ENCODE measurements around the gene SPTLC1. TPM values are rescaled to one million over a fixed set of nuclear protein-coding genes. Genes with fewer than 3 reads are reported as not detected.
"Not testable (repeated sequence)": the region's sequence is repeated elsewhere in the genome, so short reads cannot be mapped to it uniquely, and the experiment has no call there.

SPTLC1 gene
- total RNA-seq, 2 donors from 2014 or later: 45.6 to 66.9 TPM

DNA sequence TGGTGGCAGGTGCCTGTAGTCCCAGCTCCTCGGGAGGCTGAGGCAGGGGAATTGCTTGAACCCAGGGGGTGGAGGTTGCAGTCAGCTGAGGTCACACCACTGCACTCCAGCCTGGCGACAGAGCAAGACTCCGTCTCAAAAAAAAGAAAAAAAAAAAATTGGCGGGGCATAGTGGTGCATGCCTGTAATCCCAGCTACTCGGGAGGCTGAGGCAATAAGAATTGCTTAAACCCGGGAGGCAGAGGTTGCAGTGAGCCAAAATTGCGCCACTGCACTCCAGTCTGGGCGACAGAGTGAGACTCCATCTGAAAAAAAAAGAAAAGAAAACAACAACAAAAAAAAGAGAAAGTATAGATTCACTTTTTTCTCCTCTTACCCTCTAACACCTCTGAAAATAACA is 105.0 kb downstream of the SPTLC1 start:
- ATAC-seq (replicated peaks); H3K36me3 Mint-ChIP-seq (ENCODE audit: low read depth); H3K27ac Mint-ChIP-seq; H3K4me1 Mint-ChIP-seq; H3K9me3 Mint-ChIP-seq; H3K4me3 Mint-ChIP-seq: not testable (repeated sequence)
- peaks cover 11% of the 10 kb centered on the region for H3K27me3 Mint-ChIP-seq

DNA sequence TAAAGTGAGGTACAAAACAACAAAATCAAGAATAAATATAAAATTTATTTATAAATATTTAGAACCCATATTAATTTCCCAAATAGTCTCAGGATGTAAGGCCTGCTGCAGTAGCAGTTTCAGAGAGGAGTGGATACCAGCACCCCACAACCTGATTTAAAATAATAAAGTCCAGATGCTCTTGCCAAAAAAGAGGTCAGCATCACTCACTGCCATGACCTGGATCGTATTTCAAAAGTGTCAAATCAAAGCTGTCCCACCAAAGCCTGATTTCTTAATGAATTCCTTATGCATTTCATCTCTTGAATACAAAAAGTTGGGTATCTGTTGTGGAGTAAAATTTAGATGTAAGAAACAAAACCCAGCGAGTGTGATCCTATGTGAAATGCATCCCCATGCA is 107.2 kb downstream of the SPTLC1 start:
- Mint-ChIP-seq H3K27me3 (peaks cover 10% of the 10 kb centered on the region), H3K36me3 (ENCODE audit: low read depth) (no peaks in the 10 kb centered on the region), H3K4me1 (no peaks in the 10 kb centered on the region), H3K27ac (no peak overlapping the region), H3K4me3 (no peak overlapping the region), H3K9me3 (no peaks in the 10 kb centered on the region)
- no peak for ATAC-seq (replicated peaks)

DNA sequence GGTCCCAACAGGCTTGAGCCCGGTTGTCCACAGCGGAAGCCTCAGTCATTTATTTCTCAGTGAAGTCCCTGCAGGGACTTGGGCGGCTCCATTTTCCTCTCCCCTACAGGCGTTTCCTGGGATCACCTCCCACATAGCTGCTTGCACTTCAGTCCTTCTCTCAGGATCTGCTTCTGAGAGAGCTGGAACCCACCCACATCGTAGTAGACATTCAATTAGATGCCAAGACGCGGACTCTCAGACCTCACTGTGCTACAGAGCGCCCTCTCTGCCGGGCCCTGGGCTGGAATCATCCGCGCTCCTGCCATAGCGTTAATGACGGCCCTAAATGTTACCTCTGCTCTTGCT is 111.2 kb downstream of the SPTLC1 start:
- Mint-ChIP-seq H3K4me1 (no peaks in the 10 kb centered on the region), H3K27ac (no peak overlapping the region), H3K27me3 (peaks cover 9% of the 10 kb centered on the region), H3K9me3 (no peaks in the 10 kb centered on the region), H3K36me3 (ENCODE audit: low read depth) (no peaks in the 10 kb centered on the region), H3K4me3 (no peak overlapping the region)
- ATAC-seq (replicated peaks): no peak

DNA sequence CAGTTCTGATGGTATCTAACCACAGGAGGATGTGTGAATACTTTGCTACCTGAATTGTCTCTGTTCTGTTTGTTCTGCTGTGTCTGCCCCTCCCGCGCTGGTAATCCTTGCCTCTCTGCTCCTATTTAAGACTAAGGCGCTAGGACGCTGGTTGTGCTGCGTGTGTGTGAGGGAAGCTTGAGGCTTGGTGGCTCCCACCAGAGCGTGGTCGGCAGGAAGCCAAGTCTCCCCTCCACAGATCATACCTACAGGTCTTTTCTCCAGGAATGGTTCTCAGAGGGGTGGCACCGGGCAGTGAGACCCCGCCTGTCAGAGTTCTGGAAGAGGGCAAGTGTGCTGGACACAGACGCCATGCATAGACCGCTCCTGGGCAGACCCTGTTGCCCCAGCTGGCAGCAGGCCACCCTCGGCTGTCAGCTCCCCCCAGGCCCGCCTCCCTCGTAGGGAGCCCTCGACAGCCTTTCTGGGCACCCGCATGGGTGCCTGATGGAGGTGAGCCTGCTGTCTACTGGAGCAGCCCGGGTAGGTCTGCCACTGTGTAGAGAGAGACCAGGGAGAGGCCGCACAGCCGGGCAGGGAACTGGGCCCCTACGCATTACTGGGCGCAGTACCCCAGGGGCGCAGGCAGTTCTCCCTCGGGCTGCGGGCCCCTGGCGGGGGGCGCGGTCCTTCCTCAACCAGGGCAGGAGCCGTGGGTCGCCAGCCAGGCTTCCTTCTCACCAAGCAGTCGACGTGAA is 111.7 kb downstream of the SPTLC1 start:
- no peak overlapping the region for H3K4me3 Mint-ChIP-seq
- H3K36me3 Mint-ChIP-seq (ENCODE audit: low read depth): no peaks in the 10 kb centered on the region
- no peaks in the 10 kb centered on the region for H3K9me3 Mint-ChIP-seq
- no peak overlapping the region for H3K27ac Mint-ChIP-seq
- no peak for ATAC-seq (replicated peaks)
- H3K27me3 Mint-ChIP-seq: peaks cover 11% of the 10 kb centered on the region
- H3K4me1 Mint-ChIP-seq: no peaks in the 10 kb centered on the region

DNA sequence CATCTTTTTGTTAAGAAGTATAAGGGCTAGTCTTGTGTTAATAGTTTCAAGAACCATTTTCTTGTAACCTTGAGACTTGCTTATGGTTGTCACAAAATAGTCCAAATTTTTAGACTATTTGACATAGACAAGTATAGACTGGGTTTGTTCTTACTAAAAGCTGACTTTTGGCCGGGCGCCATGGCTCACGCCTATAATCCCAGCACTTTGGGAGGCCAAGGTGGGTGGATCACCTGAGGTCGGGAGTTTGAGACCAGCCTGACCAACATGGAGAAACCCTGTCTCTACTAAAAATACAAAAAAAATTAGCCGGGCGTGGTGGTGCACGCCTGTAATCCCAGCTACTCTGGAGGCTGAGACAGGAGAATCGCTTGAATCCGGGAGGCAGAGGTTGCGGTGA is 113.3 kb downstream of the SPTLC1 start:
- H3K9me3 Mint-ChIP-seq; H3K4me3 Mint-ChIP-seq; H3K36me3 Mint-ChIP-seq (ENCODE audit: low read depth); ATAC-seq (replicated peaks); H3K4me1 Mint-ChIP-seq; H3K27ac Mint-ChIP-seq: not testable (repeated sequence)
- H3K27me3 Mint-ChIP-seq: peaks cover 11% of the 10 kb centered on the region

DNA sequence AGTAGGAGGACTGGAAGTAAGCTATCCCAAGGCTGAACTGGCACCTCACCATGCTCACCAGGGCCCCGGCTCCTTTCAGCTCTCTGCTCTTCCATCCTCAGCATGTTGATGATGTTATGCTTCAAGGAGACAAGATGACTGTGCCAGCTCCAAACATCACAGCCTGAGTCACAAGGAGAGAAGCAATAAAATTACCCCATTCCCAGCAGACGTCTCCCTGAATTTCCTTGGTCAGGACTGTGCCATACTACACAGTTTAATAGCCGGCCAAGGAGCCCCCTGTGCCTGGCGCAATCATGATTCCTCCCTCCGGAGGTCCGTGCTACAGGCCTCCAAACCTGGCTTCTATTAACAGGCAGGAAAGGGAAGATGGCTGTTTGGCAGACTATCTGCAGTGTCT is 114.0 kb downstream of the SPTLC1 start:
- Mint-ChIP-seq H3K27me3 (peaks cover 11% of the 10 kb centered on the region), H3K4me3 (no peak overlapping the region), H3K4me1 (no peaks in the 10 kb centered on the region), H3K27ac (no peak overlapping the region), H3K36me3 (ENCODE audit: low read depth) (no peaks in the 10 kb centered on the region), H3K9me3 (no peaks in the 10 kb centered on the region)
- no peak for ATAC-seq (replicated peaks)

DNA sequence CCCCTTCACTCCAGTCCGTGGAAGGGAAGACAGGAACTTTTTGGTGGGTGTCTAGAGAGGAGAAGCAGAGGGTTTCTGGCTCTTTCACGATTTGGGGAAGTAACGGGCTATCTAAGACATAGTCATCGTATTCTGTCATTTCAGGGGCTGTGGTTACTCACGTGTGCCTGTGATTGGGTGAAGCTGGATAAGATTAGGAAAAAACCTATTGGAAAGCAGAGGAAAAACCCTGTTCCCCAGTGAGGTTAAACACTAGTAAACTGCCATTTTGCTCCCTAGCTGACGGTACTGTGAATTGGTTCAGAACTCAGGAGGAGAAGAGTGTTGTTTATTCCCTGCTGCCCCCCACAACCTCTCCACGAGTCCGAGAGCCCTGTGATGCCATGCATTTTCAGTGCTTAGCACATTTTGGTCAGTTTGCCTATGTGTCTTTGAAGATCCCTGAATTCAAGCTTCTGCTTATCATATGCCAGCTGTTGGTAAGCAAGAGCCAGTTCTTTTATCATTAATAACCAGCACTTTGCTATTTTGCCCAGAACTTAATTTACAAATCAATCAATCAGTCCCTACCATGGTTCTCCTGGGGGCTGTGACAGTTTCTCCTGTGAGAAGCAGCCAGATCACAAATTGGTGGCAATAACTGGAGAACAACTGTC is 120.1 kb downstream of the SPTLC1 start:
- Mint-ChIP-seq H3K4me1 (no peaks in the 10 kb centered on the region), H3K9me3 (no peaks in the 10 kb centered on the region), H3K27ac (no peak overlapping the region), H3K36me3 (ENCODE audit: low read depth) (no peaks in the 10 kb centered on the region), H3K4me3 (no peak overlapping the region), H3K27me3 (peaks cover 19% of the 10 kb centered on the region)
- no peak for ATAC-seq (replicated peaks)

DNA sequence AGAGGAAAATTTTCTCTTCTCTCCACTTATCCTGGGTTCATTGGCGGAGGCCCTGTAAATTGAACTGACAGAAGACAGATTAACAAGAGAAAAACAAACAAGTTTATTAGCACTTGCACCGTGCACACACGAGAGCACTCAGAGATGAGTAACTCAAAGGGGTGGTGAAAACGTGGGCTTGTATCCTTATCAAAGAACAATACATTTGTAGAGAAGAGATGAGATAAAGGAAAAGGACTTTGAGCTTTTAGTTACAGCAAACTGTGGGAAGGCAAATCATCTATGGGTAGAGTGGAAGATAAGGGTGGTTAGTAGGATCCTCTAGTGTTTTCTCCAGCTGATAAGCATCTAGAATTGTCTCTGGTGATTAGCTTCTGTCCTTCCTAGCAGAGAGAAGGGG is 120.8 kb downstream of the SPTLC1 start:
- Mint-ChIP-seq H3K27me3 (peaks cover 16% of the 10 kb centered on the region), H3K27ac (no peak overlapping the region), H3K4me1 (no peaks in the 10 kb centered on the region), H3K4me3 (no peak overlapping the region), H3K9me3 (no peaks in the 10 kb centered on the region), H3K36me3 (ENCODE audit: low read depth) (no peaks in the 10 kb centered on the region)
- ATAC-seq (replicated peaks): no peak

DNA sequence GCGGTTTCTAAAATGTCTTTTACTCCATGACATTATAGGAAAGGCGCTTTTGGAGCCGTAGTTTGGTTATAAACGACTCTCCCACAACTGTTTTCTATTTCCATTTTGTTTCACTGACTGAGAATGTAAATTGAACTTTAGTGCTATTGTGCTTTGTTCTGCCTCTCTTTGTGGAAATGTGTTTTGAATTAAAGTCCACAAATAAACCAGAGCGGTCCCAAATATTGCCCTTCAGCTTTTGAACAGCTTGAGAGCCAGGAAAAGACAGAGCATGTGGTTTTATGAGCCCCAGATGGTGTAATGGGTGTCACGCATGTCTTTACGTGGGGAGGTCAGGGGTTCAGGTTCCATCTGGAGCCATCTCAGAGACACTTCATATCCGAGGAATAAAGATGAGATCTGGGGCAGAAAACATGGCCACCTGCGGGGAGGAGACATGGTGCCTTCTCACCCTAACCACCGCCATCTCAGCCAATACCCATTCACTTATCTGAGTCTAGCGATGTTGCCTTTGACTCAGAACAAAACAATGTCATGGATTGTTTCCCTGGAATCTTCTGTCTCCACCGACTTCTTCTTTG is 122.7 kb downstream of the SPTLC1 start:
- H3K9me3 Mint-ChIP-seq: no peaks in the 10 kb centered on the region
- peaks cover 20% of the 10 kb centered on the region for H3K27me3 Mint-ChIP-seq
- H3K4me3 Mint-ChIP-seq: no peak overlapping the region
- no peak for ATAC-seq (replicated peaks)
- no peak overlapping the region for H3K27ac Mint-ChIP-seq
- H3K4me1 Mint-ChIP-seq: no peaks in the 10 kb centered on the region
- no peaks in the 10 kb centered on the region for H3K36me3 Mint-ChIP-seq (ENCODE audit: low read depth)

DNA sequence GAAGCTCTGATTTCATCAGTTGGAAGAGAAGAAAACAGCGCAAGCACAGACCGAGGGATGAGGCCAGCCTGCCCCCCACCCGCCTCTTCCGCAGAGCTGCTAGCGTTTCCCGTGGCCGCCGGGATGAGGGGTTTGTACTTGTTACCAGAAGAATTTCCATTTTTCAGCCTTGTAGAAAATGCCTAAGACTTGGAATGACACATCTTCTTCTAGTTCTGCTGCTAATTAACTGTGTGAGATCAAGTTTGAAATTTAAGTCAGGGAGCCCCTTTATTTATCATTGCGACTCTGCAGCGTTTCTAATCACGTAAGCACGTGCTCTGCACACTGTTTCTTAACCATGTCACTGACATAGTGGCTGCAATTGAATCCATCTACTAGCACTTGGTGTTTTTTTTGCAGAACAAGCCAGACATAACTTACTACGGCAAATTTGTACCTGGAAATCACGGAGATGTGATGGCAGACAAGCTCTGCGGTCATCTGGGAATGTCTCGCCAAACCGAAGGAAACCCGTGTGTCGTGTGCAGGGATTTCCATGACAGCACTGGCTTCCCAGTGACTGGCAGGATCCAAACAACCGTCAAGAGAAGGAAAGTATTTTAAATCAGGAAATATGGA is 123.4 kb downstream of the SPTLC1 start:
- ATAC-seq (replicated peaks): no peak
- Mint-ChIP-seq H3K9me3 (no peaks in the 10 kb centered on the region), H3K4me1 (no peaks in the 10 kb centered on the region), H3K27ac (no peak overlapping the region), H3K36me3 (ENCODE audit: low read depth) (no peaks in the 10 kb centered on the region), H3K4me3 (no peak overlapping the region), H3K27me3 (peaks cover 20% of the 10 kb centered on the region)

DNA sequence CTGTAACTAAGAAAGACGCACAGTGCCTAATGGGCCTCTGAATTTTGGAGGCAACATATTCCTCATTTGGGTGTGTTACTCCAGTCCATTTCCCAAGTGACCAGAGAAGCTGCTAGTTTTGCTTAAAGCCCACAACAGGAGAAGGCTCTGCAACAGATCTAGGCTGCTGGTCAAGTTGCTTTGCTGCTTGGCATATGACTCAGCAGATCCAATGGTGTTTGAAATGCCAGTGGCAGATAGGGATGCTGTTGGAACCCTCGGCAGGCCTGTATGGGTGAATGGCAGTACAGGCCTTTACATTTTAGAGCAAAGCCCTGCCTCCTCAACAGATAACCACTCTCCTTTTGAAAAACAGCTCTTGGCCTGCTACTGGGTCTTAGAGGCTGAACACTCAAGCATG is 129.0 kb downstream of the SPTLC1 start:
- Mint-ChIP-seq H3K9me3 (no peaks in the 10 kb centered on the region), H3K4me1 (no peaks in the 10 kb centered on the region), H3K27me3 (peaks cover 13% of the 10 kb centered on the region), H3K4me3 (no peak overlapping the region), H3K27ac (no peak overlapping the region), H3K36me3 (ENCODE audit: low read depth) (no peaks in the 10 kb centered on the region)
- ATAC-seq (replicated peaks): no peak

DNA sequence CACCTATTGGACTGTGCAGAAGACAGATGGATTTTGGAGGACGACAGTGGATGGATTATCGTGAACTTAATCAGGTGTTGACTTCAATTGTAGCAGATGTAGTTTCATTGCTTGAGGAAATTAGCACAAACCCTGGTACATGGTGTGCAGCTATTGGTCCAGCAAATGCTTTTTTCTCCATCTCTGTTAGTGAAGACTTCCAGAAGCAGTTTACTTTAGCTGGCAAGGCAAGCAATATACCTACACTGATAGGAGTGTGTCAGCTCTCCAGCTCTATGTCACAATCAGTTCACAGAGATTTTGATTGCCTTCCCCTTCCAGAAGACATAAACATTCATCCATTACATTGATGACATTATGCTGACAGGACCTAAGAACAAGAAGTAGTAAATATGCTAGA is 129.5 kb downstream of the SPTLC1 start:
- Mint-ChIP-seq H3K27me3 (peaks cover 16% of the 10 kb centered on the region), H3K27ac (no peak overlapping the region), H3K36me3 (ENCODE audit: low read depth) (no peaks in the 10 kb centered on the region), H3K4me1 (no peaks in the 10 kb centered on the region), H3K4me3 (no peak overlapping the region), H3K9me3 (no peaks in the 10 kb centered on the region)
- ATAC-seq (replicated peaks): no peak

Measured in activated T-helper 17 cell treated with anti-CD3 and anti-CD28 coated beads, Interleukin-2, amount 50 U/mL, for 72 hours (primary cell).